SK-N-SH (cell line): ENCODE measurements around the gene RB1.

Experiments used
- CHD2 ChIP-seq: fragments of 150-350 bp; IDR thresholded peaks from 2 replicates; pipeline ENCODE4 v1.6.1; 2018; ENCODE audit warnings: low read length; ENCODE audit not compliant: partially characterized antibody
- CTCF ChIP-seq: fragments of 200-600 bp; sonication (generic); IDR thresholded peaks from 2 replicates; pipeline ENCODE4 v1.6.1; 2017; ENCODE audit warnings: antibody characterized with exemption, mild to moderate bottlenecking, moderate library complexity
- ELF1 ChIP-seq: IDR thresholded peaks from 2 replicates; pipeline ENCODE4 v1.4.0; 2012
- EP300 ChIP-seq, 2 experiments: IDR thresholded peaks; 2 replicates each; pipeline versions ENCODE4 v1.4.0 to v1.6.1; 2012; ENCODE audit warnings: borderline replicate concordance in 1 of 2, low read depth in 1 of 2, low read length in 1 of 2
- GABPA ChIP-seq: IDR thresholded peaks from 2 replicates; pipeline ENCODE4 v1.4.0; 2012; ENCODE audit warnings: low read depth, mild to moderate bottlenecking
- GATA2 ChIP-seq: sonication (generic); formaldehyde crosslinking; IDR thresholded peaks from 2 replicates; pipeline ENCODE4 v1.5.0; 2020; ENCODE audit warnings: mild to moderate bottlenecking, missing genetic modification reagents
- JUND ChIP-seq: IDR thresholded peaks from 2 replicates; pipeline ENCODE4 v1.4.0; 2012
- NRF1 ChIP-seq: IDR thresholded peaks from 2 replicates; pipeline ENCODE4 v1.6.1; 2012; ENCODE audit warnings: low read depth, mild to moderate bottlenecking, low read length
- POLR2AphosphoS5 ChIP-seq: IDR thresholded peaks from 2 replicates; pipeline ENCODE4 v1.6.1; 2012; ENCODE audit warnings: low read depth, low read length
- RAD21 ChIP-seq: IDR thresholded peaks from 2 replicates; pipeline ENCODE4 v1.6.1; 2012; ENCODE audit warnings: mild to moderate bottlenecking, low read length
- RCOR1 ChIP-seq: fragments of 150-350 bp; IDR thresholded peaks from 2 replicates; pipeline ENCODE4 v1.6.1; 2017; ENCODE audit warnings: antibody characterized with exemption, low read length
- RFX5 ChIP-seq: IDR thresholded peaks from 2 replicates; pipeline ENCODE4 v1.6.1; 2012; ENCODE audit warnings: mild to moderate bottlenecking, improper control_type of control experiment, low read length
- SMC3 ChIP-seq: IDR thresholded peaks from 2 replicates; pipeline ENCODE4 v1.6.1; 2012; ENCODE audit warnings: low read depth, low read length, improper control_type of control experiment
- YY1 ChIP-seq: IDR thresholded peaks from 2 replicates; pipeline ENCODE4 v1.4.0; 2012; ENCODE audit warnings: low read depth, mild to moderate bottlenecking

GRCh38 chr13:48490241-48490640 lies 186.7 kb downstream of the RB1 start:
- no peak for TF ChIP-seq RAD21
- no peak for TF ChIP-seq CTCF
- TF ChIP-seq RCOR1, result no peak
- no peak for TF ChIP-seq GATA2
- no peak for TF ChIP-seq ELF1
- no peak for TF ChIP-seq YY1
- no peak for TF ChIP-seq NRF1
- no peak for TF ChIP-seq RFX5
- TF ChIP-seq GABPA, result no peak
- TF ChIP-seq EP300 (IDR thresholded peaks at IDR 0.05; ENCODE audit: borderline replicate concordance in 1 of 2, low read depth in 1 of 2, low read length in 1 of 2), result no peak
- no peak for TF ChIP-seq CHD2
- no peak for TF ChIP-seq JUND
- no peak for TF ChIP-seq SMC3
- TF ChIP-seq POLR2AphosphoS5, result no peak
